Measurements from ENCODE around the gene THSD4.

GRCh38 chr15:71231758-71232157 lies 116.5 kb downstream of the THSD4 start:
- TF ChIP-seq LCOR (CRISPR knock-in tag; IDR thresholded peaks at IDR 0.05) = no peak
- no peak for TF ChIP-seq TEAD2 (tag; IDR thresholded peaks at IDR 0.05)
- no peak for TF ChIP-seq CTCF (IDR thresholded peaks at IDR 0.05 in 2 of 3, conservative IDR thresholded peaks at IDR 0.05 in 1 of 3; ENCODE audit: insufficient read depth in 2 of 3, low read depth in 1 of 3, low read length in 3 of 3)
- no peak for TF ChIP-seq ZNF197 (CRISPR knock-in tag; IDR thresholded peaks at IDR 0.05; ENCODE audit: low read depth)
- TF ChIP-seq STAT5A (IDR thresholded peaks at IDR 0.05; ENCODE audit: borderline replicate concordance, low read length) = no peak
- TF ChIP-seq RBM39 (optimal IDR thresholded peaks at IDR 0.05; ENCODE audit: low read depth, low read length) = no peak
- TF ChIP-seq MXI1 (IDR thresholded peaks at IDR 0.05; ENCODE audit: low read depth, low read length) = no peak
- no peak for TF ChIP-seq HMGXB4 (CRISPR knock-in tag; IDR thresholded peaks at IDR 0.05)
- TF ChIP-seq CHD2 (IDR thresholded peaks at IDR 0.05; ENCODE audit: low read depth, low read length) = no peak
- TF ChIP-seq MEF2A (IDR thresholded peaks at IDR 0.05; ENCODE audit: control insufficient read depth, low read depth, low read length) = no peak
